Activated T-cell treated with anti-CD3 and anti-CD28 coated beads, Interleukin-2, amount 50 U/mL, for 48 hours (primary cell): ENCODE data around the gene GARS1.
"Not testable (repeated sequence)": the region's sequence is repeated elsewhere in the genome, so short reads cannot be mapped to it uniquely, and the experiment has no call there.

ENCODE experiments used
- DNase-seq, 2 experiments: peaks; one replicate each; pipeline ENCODE4 v3.0.0-alpha.2; 2020

Gene GARS1

GRCh38 chr7:30575910-30576309 is 18.8 kb upstream of the GARS1 start:
- DNase-seq, result no peak

- no peak for DNase-seq
Observed at GRCh38 chr7:30583181-30583580, 11.5 kb upstream of the GARS1 start.

- DNase-seq, result no peak
Observed at GRCh38 chr7:30584415-30584814, 10.3 kb upstream of the GARS1 start.

GRCh38 chr7:30584965-30585364 is 9.7 kb upstream of the GARS1 start:
- no peak for DNase-seq

- no peak for DNase-seq
Observed at GRCh38 chr7:30585675-30586074, 9.0 kb upstream of the GARS1 start.

GRCh38 chr7:30587547-30587946 is 7.1 kb upstream of the GARS1 start:
- DNase-seq, result not testable (repeated sequence)

- no peak for DNase-seq
Observed at GRCh38 chr7:30589111-30589510, 5.6 kb upstream of the GARS1 start.

- DNase-seq, result peak; percentile 65 to 67
Observed at GRCh38 chr7:30594048-30594539, 584 bp upstream of the GARS1 start.

GRCh38 chr7:30595436-30596013 is 847 bp downstream of the GARS1 start:
- no peak for DNase-seq

- no peak for DNase-seq
Observed at GRCh38 chr7:30596014-30596641, 1.4 kb downstream of the GARS1 start.

- no peak for DNase-seq
Observed at GRCh38 chr7:30596721-30597120, 2.0 kb downstream of the GARS1 start.

GRCh38 chr7:30598121-30598876 is 3.6 kb downstream of the GARS1 start:
- no peak for DNase-seq

GRCh38 chr7:30604901-30605300 is 10.2 kb downstream of the GARS1 start:
- no peak for DNase-seq

- DNase-seq, result no peak
Observed at GRCh38 chr7:30605832-30606231, 11.2 kb downstream of the GARS1 start.

GRCh38 chr7:30612658-30613265 is 18.1 kb downstream of the GARS1 start:
- DNase-seq, result peak; percentile 50 to 57

- DNase-seq, result no peak
Observed at GRCh38 chr7:30613366-30614325, 19.0 kb downstream of the GARS1 start.

- no peak for DNase-seq
Observed at GRCh38 chr7:30616318-30616717, 21.6 kb downstream of the GARS1 start.

- no peak for DNase-seq
Observed at GRCh38 chr7:30617359-30617758, 22.7 kb downstream of the GARS1 start.

GRCh38 chr7:30618080-30618676 is 23.5 kb downstream of the GARS1 start:
- no peak for DNase-seq

GRCh38 chr7:30618961-30619360 is 24.3 kb downstream of the GARS1 start:
- no peak for DNase-seq

GRCh38 chr7:30625283-30625682 is 30.6 kb downstream of the GARS1 start:
- DNase-seq, result no peak

- peak in 1 of 2 experiments; percentile 36 for DNase-seq
Observed at GRCh38 chr7:30627026-30627425, 32.3 kb downstream of the GARS1 start.
